HTERT RPE-1 (cell line): ENCODE results near the gene RNF223.

Experiments used
- in situ Hi-C: fragments of 300-500 bp; cut with MboI; formaldehyde crosslinking; loops from 4 replicates; pipeline ENCODE4 v1.14.3; 2020; ENCODE audit warnings: low sequenced_read_pairs

Gene RNF223

DNA sequence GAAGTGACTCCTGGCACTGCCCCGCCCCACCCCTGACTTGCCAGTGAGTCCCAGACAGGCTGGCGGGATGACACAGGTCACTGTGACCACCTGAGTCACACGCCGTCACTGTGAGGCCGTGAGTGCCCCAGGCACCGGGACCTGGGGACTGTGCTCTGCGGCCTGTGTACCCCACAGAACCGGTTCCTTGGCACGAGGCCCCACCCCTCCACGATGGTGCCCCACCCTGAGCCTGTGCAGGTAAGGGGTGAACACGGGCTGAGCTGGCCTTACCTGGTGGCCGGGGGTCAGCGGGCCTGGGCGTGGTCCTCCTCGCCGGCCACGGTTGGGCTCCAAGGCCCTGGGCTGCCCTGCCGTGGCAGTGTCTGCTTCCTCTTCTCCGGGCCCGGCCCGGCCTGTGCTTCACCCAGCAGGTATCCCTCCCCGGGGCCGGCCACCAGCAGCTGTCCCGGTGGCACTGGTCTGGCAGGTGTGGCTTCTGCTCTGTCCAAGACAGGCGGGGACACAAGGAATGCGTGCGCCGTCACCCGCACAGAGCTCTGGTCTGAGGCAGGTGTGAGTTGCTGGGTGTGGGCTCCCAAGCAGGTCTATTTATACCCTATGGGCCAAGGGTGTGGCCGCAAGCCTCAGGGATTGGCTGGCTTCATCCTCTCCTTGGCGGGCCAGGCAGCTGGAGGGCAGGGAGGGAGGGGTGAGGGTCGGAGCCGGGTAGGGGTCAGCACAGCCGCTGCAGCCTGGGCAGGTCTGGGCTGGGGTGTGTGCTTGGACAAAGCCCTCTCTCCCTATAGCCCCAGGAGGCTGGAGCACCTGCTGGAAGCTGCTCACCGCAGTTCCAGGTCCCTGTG lies at the start of gene RNF223:
RNF223 (minus strand) TSS at position 564 of the 845 bp plus-strand sequence. CDS start 1,740 bp downstream, outside the sequence.
- in situ Hi-C loops, result no loop called here

DNA sequence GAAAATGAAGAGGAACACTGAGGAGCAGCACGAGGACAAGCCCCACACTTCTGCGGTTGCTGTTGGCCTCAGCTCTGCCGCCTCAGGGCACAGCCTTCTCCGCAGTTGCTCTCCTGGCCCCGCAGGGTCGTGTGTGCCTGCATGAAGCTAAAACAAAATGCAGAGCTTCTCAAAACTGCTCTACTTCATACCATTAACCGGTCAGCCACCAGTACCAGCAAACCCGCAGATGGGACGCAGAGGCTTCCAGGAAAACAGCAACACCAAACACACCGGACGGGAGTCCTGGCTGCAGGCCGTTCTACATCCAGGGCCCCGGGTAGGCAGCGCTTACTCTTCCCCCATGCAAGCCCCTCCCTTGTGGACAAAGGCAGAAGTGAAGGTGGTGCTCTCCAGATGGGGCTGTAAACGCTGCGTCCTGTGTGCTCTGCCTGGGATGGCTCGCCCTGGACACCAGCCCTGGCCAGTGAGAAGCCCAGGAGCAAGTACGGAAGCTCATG lies 48.9 kb upstream of the RNF223 start:
- in situ Hi-C loops, result no loop called here

DNA sequence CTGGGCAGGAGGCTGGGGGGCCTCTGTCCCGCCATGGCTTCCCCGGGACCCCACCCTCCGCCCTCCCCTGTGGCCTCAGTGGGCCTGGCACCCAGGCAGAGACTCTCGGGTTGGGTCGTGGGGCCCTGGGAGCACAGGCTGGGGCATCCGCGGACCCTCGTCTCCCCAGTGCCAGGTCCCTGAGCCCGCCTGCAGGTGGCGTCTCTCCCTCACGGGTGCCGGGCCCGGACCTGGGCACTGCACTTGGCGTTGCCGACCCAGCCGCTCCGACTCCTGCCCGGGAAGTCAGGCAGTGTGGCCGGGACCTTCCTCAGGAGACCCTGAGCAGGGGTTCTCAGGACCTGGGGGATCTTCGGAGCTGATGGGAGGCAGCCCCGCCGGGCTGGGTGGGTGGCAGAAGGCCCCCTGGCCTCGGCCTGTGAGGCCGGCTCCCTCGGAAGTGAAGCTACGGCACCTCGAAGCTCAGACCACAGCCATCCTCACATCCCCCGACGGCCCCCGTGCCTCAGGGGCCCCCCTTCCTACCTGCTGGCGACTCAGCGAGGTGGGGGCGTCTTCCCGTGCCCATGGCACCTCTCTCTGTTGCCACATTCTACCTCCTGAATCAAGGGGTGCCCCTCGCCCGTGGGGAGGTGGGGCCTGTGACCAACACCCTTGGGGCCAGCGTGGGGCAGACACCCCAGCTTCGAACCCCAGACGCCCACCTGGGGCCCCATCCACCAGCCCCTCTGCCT lies 48.1 kb upstream of the RNF223 start:
- in situ Hi-C loops, result no loop called here

DNA sequence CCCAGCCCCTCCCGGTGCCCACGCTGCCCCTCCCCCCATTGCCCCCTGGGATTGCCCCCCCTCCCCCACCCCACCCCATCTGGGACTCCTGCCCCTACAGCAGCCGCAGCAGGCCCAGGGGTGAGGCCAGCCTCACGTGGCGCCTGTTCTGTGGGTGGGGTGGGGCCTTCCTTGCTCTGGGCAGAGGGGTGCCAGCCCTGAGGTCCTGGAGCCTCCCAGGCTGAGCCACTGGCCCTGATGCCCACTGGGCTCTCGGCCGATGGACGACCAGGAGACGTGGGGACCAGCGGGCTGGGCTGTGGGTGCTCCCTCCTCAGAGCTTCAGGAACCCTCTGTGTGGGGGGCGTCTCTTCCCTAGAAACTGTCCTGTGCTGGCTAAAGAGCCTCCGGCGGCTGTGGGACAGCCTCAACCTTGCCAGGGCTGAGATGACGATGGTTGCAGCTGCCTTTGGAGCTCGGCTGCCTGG lies 47.5 kb upstream of the RNF223 start:
- in situ Hi-C loops, result no loop called here

DNA sequence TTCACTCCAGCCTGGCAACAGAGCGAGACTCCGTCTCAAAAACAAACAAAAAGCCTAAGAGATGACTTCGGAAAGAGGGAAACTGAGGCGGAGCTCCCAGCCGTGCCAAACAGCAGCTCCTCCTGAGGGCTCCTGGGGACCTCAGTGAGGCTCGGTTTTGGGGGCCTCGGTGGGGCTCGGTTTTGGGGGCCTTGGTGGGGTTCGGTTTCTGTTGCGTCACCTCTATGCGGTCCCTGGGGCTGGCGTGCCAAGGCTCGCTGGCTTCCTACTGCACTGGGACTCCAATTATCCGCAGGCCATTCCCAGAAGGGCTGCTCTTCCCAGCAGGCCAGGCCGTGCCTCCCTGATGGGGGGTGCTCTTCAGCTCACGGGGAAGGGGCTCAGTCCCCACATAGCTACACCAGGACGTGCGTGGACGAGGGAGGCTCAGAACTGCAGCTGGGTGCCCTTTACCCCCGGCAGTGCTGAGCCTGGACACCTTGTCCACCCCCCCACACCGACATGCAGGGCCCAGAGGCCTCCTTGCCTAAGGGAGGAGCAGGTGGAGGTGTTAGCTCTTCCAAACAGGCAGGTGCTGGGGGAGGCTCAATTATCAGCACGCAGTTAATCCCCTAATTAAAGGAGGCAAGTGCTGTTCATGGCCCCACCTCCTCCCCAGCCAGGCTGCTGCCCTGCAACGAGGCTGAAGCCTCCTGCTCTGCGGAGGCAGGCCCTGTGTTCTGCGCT lies 46.9 kb upstream of the RNF223 start:
- in situ Hi-C loops, result no loop called here

DNA sequence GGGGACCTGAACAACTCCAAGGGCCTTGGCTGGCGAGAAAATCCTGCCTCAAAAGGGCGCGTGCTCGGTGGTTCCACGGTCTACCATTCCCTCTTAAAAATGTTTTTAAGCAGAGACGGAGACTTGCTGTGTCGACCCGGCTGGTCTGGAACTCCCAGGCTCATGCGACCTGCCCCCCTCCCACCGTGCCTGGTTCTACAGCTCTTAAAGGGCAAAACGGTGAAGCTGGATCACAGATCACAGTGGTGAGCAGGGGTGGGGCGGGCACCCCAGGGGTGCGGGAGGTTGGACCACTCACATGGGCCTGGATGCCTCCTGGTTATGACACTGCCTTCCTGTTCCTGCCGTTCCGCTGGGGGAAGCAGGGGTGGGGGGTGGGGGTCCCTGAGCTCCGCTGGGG lies 46.0 kb upstream of the RNF223 start:
- in situ Hi-C loops, result no loop called here

DNA sequence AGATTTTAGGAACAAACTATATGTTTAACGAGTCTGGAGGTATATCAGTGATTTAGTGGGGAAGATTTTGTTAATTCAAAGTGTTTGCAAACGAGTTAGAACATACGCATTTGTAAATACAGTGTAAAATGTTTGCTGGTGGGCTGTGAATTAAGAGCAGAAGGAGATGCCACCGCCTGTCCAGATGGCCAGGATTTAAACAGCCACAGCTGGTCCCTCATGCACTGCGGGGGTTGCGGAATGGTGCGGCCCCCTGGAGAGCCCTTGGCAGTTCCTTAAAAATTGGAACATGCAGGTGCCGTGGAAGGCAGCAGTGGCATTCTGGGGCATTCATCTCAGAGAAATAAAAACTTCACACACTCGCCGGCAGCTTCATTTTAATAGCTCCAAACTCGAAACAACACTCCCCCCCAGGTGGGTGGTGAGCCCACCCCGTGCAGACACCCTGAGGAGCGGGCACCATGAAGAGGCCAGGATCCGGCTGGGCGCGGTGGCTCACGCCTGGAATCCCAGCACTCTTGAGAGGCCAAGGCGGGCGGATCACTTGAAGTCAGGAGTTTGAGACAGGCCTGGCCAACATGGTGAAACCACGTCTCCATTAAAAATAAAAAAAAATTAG lies 45.3 kb upstream of the RNF223 start:
- in situ Hi-C loops, result no loop called here

DNA sequence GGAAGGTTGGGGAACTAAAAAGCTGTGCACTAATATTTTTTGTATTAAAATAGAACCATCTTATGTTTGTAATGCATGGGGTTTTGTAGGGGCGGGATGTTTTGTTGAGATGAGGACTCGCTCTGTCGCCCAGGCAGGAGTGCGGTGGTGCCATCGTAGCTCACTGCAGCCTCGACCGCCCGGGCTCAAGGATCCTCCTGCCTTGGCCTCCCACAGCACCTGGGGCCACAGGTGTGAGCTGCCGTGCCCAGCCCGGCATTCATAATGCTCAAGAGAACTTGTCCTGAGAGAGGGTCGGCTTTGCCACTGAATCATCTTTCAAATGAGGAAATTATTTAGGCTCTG lies 44.7 kb upstream of the RNF223 start:
- in situ Hi-C loops, result no loop called here

DNA sequence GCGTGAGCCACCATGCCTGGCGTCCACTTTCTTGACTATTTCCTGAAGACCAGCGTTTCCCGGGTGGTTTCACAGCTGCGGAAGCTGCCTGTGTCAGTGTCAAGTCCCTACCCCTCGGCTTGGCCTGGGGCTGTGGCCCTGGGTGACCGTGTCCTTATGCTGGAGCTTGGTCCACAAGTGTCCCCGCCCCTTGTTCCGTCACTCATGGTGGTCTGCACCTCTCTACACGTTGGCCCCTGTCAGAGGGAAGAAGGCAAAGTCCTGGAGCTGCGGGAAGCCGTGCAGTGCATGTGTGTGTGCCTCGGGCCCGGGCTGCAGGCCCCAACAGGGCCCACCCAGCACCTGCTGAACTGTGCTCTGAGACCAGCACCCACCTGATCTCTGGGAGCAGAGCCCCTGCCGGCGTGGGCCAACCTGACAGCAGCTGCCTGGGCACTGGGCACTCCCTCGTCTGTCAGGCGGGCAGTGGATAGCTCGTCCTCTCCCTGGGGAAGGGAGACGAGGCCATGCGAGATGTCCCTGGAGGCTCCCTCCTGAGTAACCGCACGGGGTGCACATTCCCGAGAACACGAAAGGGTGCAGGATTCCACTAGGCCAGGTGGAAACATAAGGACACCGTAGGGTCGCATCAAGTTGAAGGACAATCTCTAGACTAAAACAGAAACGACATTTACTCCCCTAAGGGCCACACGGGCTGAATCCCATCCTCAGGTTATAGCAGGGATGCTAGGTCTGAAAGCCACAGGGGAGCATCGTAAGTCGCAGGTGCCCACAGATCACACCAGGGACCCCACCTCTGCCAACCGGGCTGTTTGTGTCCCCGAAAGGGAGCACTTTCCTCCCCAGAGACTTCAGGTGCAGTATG lies 44.1 kb upstream of the RNF223 start:
- in situ Hi-C loops, result no loop called here

DNA sequence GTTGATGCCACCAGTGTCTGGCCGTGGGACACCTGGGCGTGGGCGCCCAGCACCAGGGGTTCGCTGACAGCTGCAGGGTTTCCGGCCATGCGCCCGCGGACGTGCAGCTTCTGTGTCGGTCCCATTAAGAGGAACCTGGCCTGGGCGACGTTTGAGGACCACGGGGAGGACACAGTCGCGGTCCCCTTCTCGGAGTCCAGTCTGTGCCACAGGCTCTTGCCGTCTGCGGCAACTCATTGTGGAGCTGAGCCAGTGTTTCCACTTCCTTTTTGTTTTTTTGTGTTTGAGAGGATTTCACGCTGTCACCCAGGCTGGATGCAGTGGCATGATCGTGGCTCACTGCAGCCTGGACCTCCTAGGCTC lies 43.3 kb upstream of the RNF223 start:
- in situ Hi-C loops, result no loop called here

DNA sequence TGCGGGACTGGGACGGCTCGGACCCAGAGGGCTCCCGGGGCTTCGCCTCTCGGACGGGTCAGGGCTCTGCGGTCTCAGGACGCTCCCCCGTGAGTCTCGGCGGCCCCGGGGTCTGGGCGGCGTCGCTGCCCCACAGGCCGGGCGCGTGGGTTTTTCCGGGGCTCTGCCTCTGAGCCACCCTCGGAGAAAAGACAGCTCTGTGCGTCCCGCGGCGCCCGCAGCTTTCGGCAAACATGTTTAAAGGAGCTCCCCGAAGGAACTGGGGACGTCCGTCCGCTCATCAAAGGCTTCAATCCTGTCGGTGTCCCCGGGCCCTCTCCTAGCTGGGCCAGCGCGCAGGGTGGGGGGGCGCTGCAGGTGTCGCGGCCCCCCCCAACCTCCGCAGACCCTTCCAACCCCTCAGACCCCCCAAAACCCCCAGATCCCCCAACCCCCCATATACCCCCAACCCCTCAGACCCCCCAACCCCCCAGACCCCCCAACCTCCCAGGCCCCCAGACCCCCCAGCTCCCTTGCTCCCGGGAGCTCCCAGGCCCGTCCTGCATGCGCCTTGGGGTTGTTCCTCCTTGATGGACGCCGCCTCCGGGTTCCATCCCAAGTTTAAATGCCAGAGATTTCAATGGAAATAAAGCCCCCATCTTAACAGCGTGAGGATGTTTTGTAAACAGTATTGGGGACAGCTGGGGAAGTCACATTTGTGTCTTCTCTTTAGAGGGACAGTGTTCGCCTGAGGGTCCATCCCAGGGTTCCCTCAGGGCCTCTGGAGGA lies 42.8 kb upstream of the RNF223 start:
- in situ Hi-C loops, result no loop called here

DNA sequence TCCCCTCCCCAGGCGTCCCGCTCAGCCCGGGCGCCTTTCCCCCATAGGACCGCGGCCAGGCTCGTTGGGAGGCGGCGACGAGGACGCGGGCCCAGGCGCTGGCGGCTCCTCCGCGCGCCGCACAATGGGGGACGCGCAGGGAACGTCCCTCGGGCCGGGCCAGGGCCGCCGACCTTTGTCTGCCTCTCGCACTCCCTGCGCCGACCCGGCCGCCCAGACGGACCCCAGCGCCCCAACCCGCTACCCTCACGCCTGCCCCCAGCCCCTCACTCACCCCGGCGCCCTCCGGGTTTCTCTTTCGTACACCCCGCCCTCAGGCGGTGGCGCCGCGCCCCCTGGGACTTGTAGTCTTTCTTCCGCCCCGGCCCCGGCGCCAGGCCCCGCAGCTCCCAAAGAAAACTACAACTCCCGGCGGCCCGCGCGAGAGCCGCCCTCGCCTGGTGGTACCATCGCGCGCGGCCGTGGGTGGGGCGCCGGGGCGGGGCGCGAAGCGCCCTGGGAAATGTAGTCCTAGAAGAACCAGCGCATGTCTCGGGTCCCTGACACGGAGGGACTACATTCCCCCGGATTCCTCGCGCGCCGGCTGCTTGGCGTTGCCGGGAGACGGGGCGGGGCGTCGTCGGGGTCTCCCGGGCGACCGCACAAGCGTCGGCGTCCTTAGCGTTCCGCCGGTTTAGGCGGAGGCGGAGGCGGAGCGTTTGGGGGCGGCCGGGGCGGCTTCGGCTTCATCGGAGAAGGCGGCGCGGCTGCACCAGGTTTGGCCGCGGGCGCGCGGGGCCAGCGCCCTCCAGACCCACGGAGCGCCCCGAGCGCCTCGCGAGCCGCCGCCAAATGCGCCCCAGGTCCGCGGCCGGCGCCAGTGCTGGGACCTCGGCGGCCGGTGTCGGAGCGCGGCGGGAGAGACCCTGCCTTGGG lies 41.9 kb upstream of the RNF223 start, which contains the start of gene C1orf159:
C1orf159 (minus strand) TSS at position 304 of the 915 bp plus-strand sequence. CDS start 24,546 bp downstream, outside the sequence.
- in situ Hi-C loops, result no loop called here

DNA sequence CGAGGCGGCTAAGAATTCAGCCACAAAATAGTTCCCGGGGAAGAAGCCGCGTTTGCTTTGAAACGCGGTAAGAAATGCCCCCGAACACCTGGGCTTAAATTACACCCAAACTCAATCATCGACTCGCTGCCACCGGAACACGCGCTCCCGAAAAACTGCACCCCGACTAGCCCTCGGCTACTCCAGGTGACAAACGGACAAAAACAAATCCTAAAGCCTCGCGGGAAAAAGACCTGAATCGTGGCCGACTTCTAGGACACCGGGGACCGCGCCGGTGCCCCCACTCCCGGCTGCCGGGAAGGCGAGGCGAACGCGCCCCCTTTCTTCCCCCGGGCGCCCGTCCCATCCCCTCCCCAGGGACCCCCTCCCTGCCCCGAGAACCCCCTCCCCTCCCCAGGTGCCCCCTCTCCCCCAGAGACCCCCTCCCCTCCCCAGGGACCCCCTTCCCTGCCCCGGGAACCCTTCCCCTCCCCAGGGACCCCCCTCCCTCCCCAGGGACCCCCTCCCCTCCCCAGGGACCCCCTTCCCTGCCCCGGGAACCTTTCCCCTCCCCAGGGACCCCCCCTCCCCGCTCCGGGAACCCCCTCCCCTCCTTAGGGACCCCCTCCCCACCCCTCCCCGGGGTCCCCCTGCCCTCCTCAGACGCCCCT lies 41.2 kb upstream of the RNF223 start:
- in situ Hi-C loops, result no loop called here

DNA sequence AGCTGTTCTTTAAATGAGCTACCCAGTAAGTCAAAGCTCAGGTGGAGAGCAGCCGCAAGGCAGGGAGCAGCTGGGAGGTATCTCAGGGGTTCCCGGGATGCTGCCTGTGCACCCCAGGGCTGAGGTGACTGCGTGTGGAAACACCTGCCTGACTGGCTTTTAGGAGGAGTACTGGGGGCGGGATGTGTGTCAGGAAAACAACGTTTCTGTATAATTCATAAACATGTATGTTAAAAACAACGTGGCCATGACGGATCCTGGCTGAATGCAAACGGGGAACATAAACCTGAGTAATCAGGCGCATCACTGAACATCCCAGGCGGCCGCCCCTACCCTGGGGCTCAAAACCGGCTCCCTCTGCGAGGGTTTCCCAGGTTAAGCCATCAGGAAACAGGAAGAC lies 40.3 kb upstream of the RNF223 start:
- in situ Hi-C loops, result no loop called here

DNA sequence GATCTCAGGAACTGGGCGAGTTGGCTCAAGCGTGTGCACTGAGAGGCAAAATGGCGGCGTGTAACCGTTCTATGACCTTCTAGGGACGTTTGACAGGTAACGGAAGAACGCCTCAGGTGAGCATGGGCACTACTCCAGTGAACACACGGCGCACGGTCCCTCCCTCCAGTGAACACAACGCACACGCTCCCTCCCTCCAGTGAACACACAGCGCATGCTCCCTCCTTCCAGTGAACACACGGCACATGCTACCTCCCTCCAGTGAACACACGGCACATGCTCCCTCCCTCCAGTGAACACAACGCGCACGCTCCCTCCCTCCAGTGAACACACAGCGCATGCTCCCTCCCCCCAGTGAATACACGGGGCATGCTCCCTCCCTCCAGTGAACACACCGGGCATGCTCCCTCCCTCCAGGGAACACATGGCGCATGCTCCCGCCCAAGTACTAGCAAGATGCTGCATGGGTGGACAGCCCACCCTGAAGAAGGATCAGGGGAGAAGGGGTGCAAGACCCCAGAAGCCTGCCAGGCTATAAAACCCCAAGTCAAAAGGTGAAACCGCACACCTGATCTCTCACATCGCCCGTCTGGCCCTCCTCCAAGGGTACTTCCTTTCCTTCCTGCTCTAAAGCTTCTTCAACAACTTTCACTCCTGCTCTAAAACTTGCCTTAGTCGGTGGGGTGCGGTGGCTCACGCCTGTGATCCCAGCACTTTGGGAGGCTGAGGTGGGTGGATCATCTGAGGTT lies 38.3 kb upstream of the RNF223 start:
- in situ Hi-C loops, result no loop called here

DNA sequence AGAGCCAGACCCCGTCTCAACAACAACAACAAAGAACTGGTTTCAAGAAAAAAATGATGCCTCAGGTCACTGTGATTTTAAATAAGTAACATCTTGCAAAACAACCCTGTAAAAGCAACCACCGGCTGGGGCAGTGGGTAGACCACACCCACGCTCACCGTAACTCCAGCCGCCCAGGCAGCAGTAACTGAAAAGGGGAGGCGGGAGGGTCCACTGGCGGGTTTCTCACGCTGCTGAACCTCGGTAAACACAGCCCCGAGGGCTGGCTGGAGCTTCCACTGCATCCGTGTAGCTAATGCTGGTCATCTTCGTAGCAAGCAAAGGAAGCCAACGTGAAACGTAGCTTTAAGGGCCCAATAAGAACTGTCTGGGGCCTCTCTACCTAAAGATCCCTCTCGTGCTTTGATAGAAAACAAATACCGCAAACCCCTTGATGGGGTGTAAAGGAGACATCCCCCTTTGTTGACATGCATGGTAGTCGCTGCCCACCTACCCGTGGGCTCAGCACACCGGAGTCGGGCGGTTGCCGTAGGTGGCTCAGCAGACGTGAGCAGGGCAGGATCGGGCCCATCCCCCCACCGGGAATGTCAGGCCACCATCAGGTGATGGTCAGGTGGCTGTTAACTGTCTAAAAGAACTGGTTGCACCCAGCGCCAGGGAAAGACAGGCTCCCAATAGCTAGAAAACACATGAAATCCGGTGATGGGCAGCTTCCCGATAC lies 37.6 kb upstream of the RNF223 start:
- in situ Hi-C loops, result no loop called here
